Subcutaneous abdominal adipose tissue (tissue), 5 donors: Measurements from ENCODE around the gene UBAP2.

Source experiments
- H3K27ac ChIP-seq: one replicate; pipeline ENCODE4 v1.7.0; 2013; ENCODE audit warnings: low read depth, mild to moderate bottlenecking, inconsistent platforms, low read length, moderate library complexity
- H3K27me3 ChIP-seq, 5 donors: one replicate each; pipeline ENCODE4 v1.7.0; 2013; ENCODE audit warnings: low read length in 5 of 5, inconsistent platforms in 1 of 5; ENCODE audit not compliant: control insufficient read depth in 5 of 5, insufficient read depth in 4 of 5
- H3K36me3 ChIP-seq, 5 donors: one replicate each; pipeline ENCODE4 v1.7.0; 2013; ENCODE audit warnings: low read length in 5 of 5; ENCODE audit not compliant: control insufficient read depth in 5 of 5, insufficient read depth in 5 of 5
- H3K4me1 ChIP-seq, 5 donors: one replicate each; pipeline ENCODE4 v1.7.0; 2013; ENCODE audit warnings: low read length in 5 of 5, mild to moderate bottlenecking in 3 of 5, moderate library complexity in 1 of 5; ENCODE audit not compliant: control insufficient read depth in 5 of 5, insufficient read depth in 5 of 5
- H3K4me3 ChIP-seq, 5 donors: one replicate each; pipeline ENCODE4 v1.7.0; 2013; ENCODE audit warnings: low read length in 5 of 5, low read depth in 1 of 5
- H3K9ac ChIP-seq, 5 donors: one replicate each; pipeline ENCODE4 v1.7.0; 2013; ENCODE audit warnings: low read length in 5 of 5, mild to moderate bottlenecking in 4 of 5, moderate library complexity in 3 of 5
- H3K9me3 ChIP-seq, 5 donors: one replicate each; pipeline ENCODE4 v1.7.0; 2013; ENCODE audit warnings: low read length in 5 of 5; ENCODE audit not compliant: control insufficient read depth in 5 of 5
- donor health status: healthy.
- donor health status: healthy.
- donor health status: healthy.
- donor health status: healthy.
- donor health status: healthy.

Gene UBAP2

GRCh38 chr9:33914887-33915628 lies 133.6 kb downstream of the UBAP2 start:
- no peaks in the 10 kb centered on the region for H3K27me3 ChIP-seq
- H3K4me1 ChIP-seq = peaks cover 0 to 6% (median 0%) of the 10 kb centered on the region in 5 donors
- H3K27ac ChIP-seq = no peak overlapping the region
- no peak overlapping the region for H3K4me3 ChIP-seq
- peaks cover 22 to 55% (median 47%) of the 10 kb centered on the region in 5 donors for H3K36me3 ChIP-seq
- no peak overlapping the region for H3K9ac ChIP-seq
- H3K9me3 ChIP-seq = no peaks in the 10 kb centered on the region

- H3K36me3 ChIP-seq = peaks cover 16 to 44% (median 37%) of the 10 kb centered on the region in 5 donors
Measured at GRCh38 chr9:33913541-33913940, 135.1 kb downstream of the UBAP2 start.

GRCh38 chr9:33908749-33909148 lies 139.9 kb downstream of the UBAP2 start:
- H3K9ac ChIP-seq = no peak overlapping the region
- no peaks in the 10 kb centered on the region for H3K27me3 ChIP-seq
- no peak overlapping the region for H3K27ac ChIP-seq
- H3K36me3 ChIP-seq = peaks cover 2 to 19% (median 11%) of the 10 kb centered on the region in 5 donors
- peaks cover 0 to 8% (median 0%) of the 10 kb centered on the region in 5 donors for H3K4me1 ChIP-seq
- H3K9me3 ChIP-seq = no peaks in the 10 kb centered on the region
- no peak overlapping the region for H3K4me3 ChIP-seq

More at GRCh38 chr9:33913541-33913940, 135.1 kb downstream of the UBAP2 start:
- Histone ChIP-seq H3K4me3 (no peak overlapping the region), H3K9ac (no peak overlapping the region), H3K27ac (no peak overlapping the region), H3K4me1 (peaks cover 0 to 6% (median 0%) of the 10 kb centered on the region in 5 donors), H3K9me3 (no peaks in the 10 kb centered on the region), H3K27me3 (no peaks in the 10 kb centered on the region)

DNA sequence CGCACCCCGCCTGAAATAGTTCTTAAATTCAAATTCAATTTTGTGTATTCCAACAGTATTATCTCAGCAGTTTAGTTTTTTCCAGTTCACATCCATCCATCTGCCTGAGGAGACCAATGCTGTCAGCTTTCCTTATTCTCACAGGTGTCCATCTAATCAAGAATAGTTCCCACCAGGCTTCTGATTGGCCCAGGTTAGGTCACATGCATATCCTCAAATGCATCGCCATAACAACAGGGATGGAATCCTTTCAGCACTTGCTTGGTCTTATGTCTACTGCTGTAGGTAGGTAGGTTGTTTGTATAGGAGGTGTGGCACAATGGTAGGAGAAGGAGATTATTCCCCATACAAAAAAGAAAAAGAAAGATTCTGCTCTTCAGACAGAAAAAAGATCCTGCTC lies 140.6 kb downstream of the UBAP2 start:
- Histone ChIP-seq H3K27me3 (no peaks in the 10 kb centered on the region), H3K9me3 (no peaks in the 10 kb centered on the region), H3K4me3 (no peak overlapping the region), H3K36me3 (peaks cover 2 to 16% (median 6%) of the 10 kb centered on the region in 5 donors), H3K27ac (no peak overlapping the region), H3K4me1 (peaks cover 0 to 8% (median 0%) of the 10 kb centered on the region in 5 donors), H3K9ac (no peak overlapping the region)

DNA sequence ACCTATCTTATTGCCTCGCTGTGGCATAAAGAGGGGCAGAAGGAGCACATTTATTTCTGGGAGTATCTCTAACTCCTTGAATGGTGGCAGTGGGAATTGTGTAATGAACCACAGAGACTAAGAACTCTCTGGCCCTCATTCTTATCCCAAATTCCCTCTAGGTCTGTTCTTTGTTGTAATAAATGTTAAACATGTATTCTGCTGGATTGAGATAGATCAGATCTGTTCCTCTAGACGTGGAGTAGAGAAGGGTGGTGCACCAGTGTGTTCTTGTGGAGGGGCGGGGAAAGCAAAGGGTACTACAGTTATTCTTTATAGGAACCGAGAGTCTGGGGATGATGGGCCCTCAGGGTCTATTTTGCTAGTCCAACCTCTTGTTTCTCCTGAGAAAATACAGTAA lies 141.3 kb downstream of the UBAP2 start:
- Histone ChIP-seq H3K9ac (peak overlapping the region in 2 of 5 donors; percentile 3 to 8), H3K4me3 (no peak overlapping the region), H3K9me3 (no peaks in the 10 kb centered on the region), H3K4me1 (peaks cover 0 to 8% (median 0%) of the 10 kb centered on the region in 5 donors), H3K27ac (no peak overlapping the region), H3K36me3 (peaks cover 0 to 12% (median 6%) of the 10 kb centered on the region in 5 donors), H3K27me3 (no peaks in the 10 kb centered on the region)

GRCh38 chr9:33906769-33907168 lies 141.9 kb downstream of the UBAP2 start:
- H3K36me3 ChIP-seq = peaks cover 0 to 12% (median 8%) of the 10 kb centered on the region in 5 donors

GRCh38 chr9:33905137-33905536 lies 143.6 kb downstream of the UBAP2 start:
- H3K9ac ChIP-seq = no peak overlapping the region
- H3K9me3 ChIP-seq = no peaks in the 10 kb centered on the region
- peaks cover 8 to 25% (median 18%) of the 10 kb centered on the region in 5 donors for H3K36me3 ChIP-seq
- H3K27me3 ChIP-seq = no peaks in the 10 kb centered on the region
- H3K27ac ChIP-seq = no peak overlapping the region
- peaks cover 0 to 8% (median 0%) of the 10 kb centered on the region in 5 donors for H3K4me1 ChIP-seq
- no peak overlapping the region for H3K4me3 ChIP-seq

More at GRCh38 chr9:33906769-33907168, 141.9 kb downstream of the UBAP2 start:
- Histone ChIP-seq H3K4me1 (peaks cover 0 to 8% (median 0%) of the 10 kb centered on the region in 5 donors), H3K27me3 (no peaks in the 10 kb centered on the region), H3K9ac (peak overlapping the region in 1 of 5 donors; percentile 3), H3K4me3 (no peak overlapping the region), H3K9me3 (no peaks in the 10 kb centered on the region), H3K27ac (no peak overlapping the region)

DNA sequence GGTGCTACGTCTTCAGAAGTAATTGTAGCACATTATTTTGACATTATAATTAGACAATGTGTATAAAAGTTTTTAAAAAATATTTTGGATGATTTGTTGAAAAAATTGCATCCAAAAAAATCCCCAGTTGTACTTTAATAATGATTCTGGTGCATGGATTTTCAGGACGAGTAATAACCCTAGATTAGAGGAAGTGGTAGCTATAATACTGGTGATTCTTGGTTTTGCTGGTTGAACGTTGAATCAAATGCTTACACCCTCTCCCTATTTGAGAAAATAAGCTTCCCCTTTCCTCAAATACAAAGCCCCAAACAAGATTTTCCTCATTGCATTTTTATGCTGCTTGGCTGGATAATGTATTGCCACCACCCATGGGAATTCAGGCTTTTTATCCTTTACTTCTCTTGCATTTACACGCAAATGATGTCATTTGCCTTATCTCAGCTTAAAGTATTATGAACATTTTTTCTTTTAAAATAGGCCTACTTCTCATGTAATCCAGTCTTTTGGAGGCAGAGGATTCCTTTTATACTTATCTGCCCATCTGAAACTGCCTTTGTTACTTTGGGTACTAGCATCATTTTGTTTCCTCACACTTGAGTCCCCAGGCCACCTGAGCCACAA lies 145.4 kb downstream of the UBAP2 start:
- Histone ChIP-seq H3K4me3 (no peak overlapping the region), H3K27me3 (no peaks in the 10 kb centered on the region), H3K9ac (no peak overlapping the region), H3K36me3 (peaks cover 12 to 27% (median 20%) of the 10 kb centered on the region in 5 donors), H3K4me1 (peaks cover 0 to 8% (median 0%) of the 10 kb centered on the region in 5 donors), H3K27ac (no peak overlapping the region), H3K9me3 (no peaks in the 10 kb centered on the region)

GRCh38 chr9:33894316-33894715 lies 154.4 kb downstream of the UBAP2 start:
- no peaks in the 10 kb centered on the region for H3K27me3 ChIP-seq
- H3K9me3 ChIP-seq = no peaks in the 10 kb centered on the region
- peaks cover 0 to 3% (median 0%) of the 10 kb centered on the region in 5 donors for H3K4me1 ChIP-seq
- no peak overlapping the region for H3K27ac ChIP-seq
- no peak overlapping the region for H3K9ac ChIP-seq
- H3K4me3 ChIP-seq = no peak overlapping the region
- H3K36me3 ChIP-seq = peaks cover 0 to 6% (median 0%) of the 10 kb centered on the region in 5 donors

GRCh38 chr9:33893861-33894260 lies 154.8 kb downstream of the UBAP2 start:
- Histone ChIP-seq H3K9ac (no peak overlapping the region), H3K27ac (no peak overlapping the region), H3K36me3 (peaks cover 0 to 6% (median 0%) of the 10 kb centered on the region in 5 donors), H3K27me3 (no peaks in the 10 kb centered on the region), H3K9me3 (no peaks in the 10 kb centered on the region), H3K4me3 (no peak overlapping the region), H3K4me1 (peaks cover 0 to 3% (median 0%) of the 10 kb centered on the region in 5 donors)
